HepG2 (cell line): Measurements from ENCODE around the gene IGF2BP1. TPM values are rescaled to one million over a fixed set of nuclear protein-coding genes. Genes with fewer than 3 reads are reported as not detected.
A peak's percentile ranks its signal among the peaks of the same experiment; 100 is the strongest.

Source experiments
- ATAC-seq: fragments of 200-7000 bp; cut with Tn5 transposase; 3 replicates; pipeline ENCODE4 v1.9.1; 2020; ENCODE audit warnings: mild to moderate bottlenecking, moderate library complexity
- BruUV-seq: library from RNA; stranded (reverse); fragments of 400-500 nt; replicated peaks from 2 replicates; lab custom pipeline; 2021; lab: Mats Ljungman, UMichigan
- CTCF ChIA-PET: fragments of 300-600 bp; formaldehyde crosslinking; extraction: SDS; loops from one replicate; lab custom pipeline; 2021; ENCODE audit warnings: low total read pairs, inconsistent platforms, low intra/inter-chr PET ratio; lab: Yijun Ruan, JAX
- POLR2A ChIA-PET: fragments of 350-600 bp; sonication (Branson Sonifier 250); formaldehyde crosslinking; loops from one replicate; lab custom pipeline; 2020; ENCODE audit warnings: antibody characterized with exemption, inconsistent platforms; lab: Yijun Ruan, JAX
- DNase-seq: peaks from one replicate; pipeline ENCODE4 v3.0.0-alpha.2; 2015; ENCODE audit warnings: low spot score
- FAIRE-seq: peaks from 3 replicates; lab custom pipeline; 2011; peaks lifted over from hg19 to GRCh38; lab: Jason Lieb, UNC
- H2AFZ ChIP-seq: one replicate; pipeline ENCODE4 v1.6.1; 2011; ENCODE audit warnings: low read length, inconsistent platforms
- H3K27ac ChIP-seq: fragments of 300-600 bp; 3 replicates; pipeline ENCODE4 v1.8.0; 2011; ENCODE audit warnings: mixed run types, mild to moderate bottlenecking, mixed read lengths, low read length, inconsistent platforms; ENCODE audit not compliant: insufficient read depth; ENCODE audit errors: extremely low read length
- H3K27me3 ChIP-seq, 2 experiments: fragments of 200-600 bp in 1 of 2; 2 replicates in 1 of 2; 3 replicates in 1 of 2; pipeline versions ENCODE4 v1.6.0 to v1.8.0; 2011; ENCODE audit warnings: low read length in 2 of 2, mild to moderate bottlenecking in 2 of 2, moderate library complexity in 2 of 2, inconsistent platforms in 1 of 2; ENCODE audit not compliant: insufficient read depth in 2 of 2, control insufficient read depth in 1 of 2
- H3K36me3 ChIP-seq, 2 experiments: fragments of 200-600 bp in 1 of 2; replicated peaks in 1 of 2; 2 replicates in 1 of 2; 3 replicates in 1 of 2; pipeline versions ENCODE4 v1.5.1 to v1.8.0; 2011; ENCODE audit warnings: low read length in 2 of 2, inconsistent platforms in 1 of 2; ENCODE audit not compliant: insufficient read depth in 2 of 2, control insufficient read depth in 1 of 2
- H3K4me1 ChIP-seq: 2 replicates; pipeline ENCODE4 v1.5.1; 2012; ENCODE audit warnings: low read length, inconsistent platforms; ENCODE audit not compliant: insufficient read depth
- H3K4me2 ChIP-seq: 2 replicates; pipeline ENCODE4 v1.6.0; 2011; ENCODE audit warnings: low read depth, low read length, inconsistent platforms
- H3K4me3 ChIP-seq, 3 experiments: fragments of 200-600 bp in 1 of 3; sonication (generic), shearing (Covaris generic) in 1 of 3; replicated peaks in 1 of 3; 2 replicates each; pipeline ENCODE4 v1.5.1; 2011 to 2016; ENCODE audit warnings: low read length in 3 of 3, inconsistent platforms in 2 of 3, low read depth in 2 of 3, mild to moderate bottlenecking in 2 of 3, control low read depth in 1 of 3, mixed read lengths in 1 of 3; ENCODE audit not compliant: insufficient read depth in 1 of 3
- H3K79me2 ChIP-seq: one replicate; pipeline ENCODE4 v1.6.1; 2011; ENCODE audit warnings: low read length, inconsistent platforms; ENCODE audit not compliant: insufficient read depth
- H3K9ac ChIP-seq: 2 replicates; pipeline ENCODE4 v1.6.0; 2011; ENCODE audit warnings: mild to moderate bottlenecking, low read depth, low read length, inconsistent platforms; ENCODE audit not compliant: insufficient read depth
- H3K9me3 ChIP-seq: 2 replicates; pipeline ENCODE4 v1.5.1; 2012; ENCODE audit warnings: mild to moderate bottlenecking, low read length
- H4K20me1 ChIP-seq: 2 replicates; pipeline ENCODE4 v1.6.0; 2011; ENCODE audit warnings: inconsistent platforms, mild to moderate bottlenecking, low read length, moderate library complexity; ENCODE audit not compliant: insufficient read depth
- HOXA9 ChIP-seq: sonication (generic); formaldehyde crosslinking; IDR thresholded peaks from 2 replicates; pipeline ENCODE4 v1.8.1; 2022; ENCODE audit warnings: missing genetic modification reagents, mild to moderate bottlenecking, moderate library complexity, borderline replicate concordance
- MIER2 ChIP-seq: IDR thresholded peaks from 2 replicates; pipeline ENCODE4 v1.6.1; 2016; ENCODE audit warnings: missing biosample characterization, missing genetic modification reagents
- MIXL1 ChIP-seq: IDR thresholded peaks from 2 replicates; pipeline ENCODE4 v1.6.1; 2016
- NCOA2 ChIP-seq: sonication (generic); formaldehyde crosslinking; IDR thresholded peaks from 2 replicates; pipeline ENCODE4 v1.8.0; 2022; ENCODE audit warnings: inconsistent platforms
- POLR2AphosphoS5 ChIP-seq: IDR thresholded peaks from 2 replicates; pipeline ENCODE4 v1.6.1; 2012; ENCODE audit warnings: low read depth, low read length
- SSRP1 ChIP-seq: IDR thresholded peaks from 2 replicates; pipeline ENCODE4 v1.6.1; 2016; ENCODE audit warnings: control low read depth
- ZBTB1 ChIP-seq: sonication (generic); formaldehyde crosslinking; IDR thresholded peaks from 2 replicates; pipeline ENCODE4 v1.4.0; 2020; ENCODE audit warnings: missing genetic modification reagents, borderline replicate concordance
- ZNF180 ChIP-seq: sonication (generic); formaldehyde crosslinking; IDR thresholded peaks from 2 replicates; pipeline ENCODE4 v1.4.0; 2020; ENCODE audit warnings: low read depth, missing genetic modification reagents, borderline replicate concordance
- ZNF3 ChIP-seq: IDR thresholded peaks from 2 replicates; pipeline ENCODE4 v1.7.0; 2017; ENCODE audit warnings: inconsistent platforms
- ZNF629 ChIP-seq: sonication (generic); formaldehyde crosslinking; conservative IDR thresholded peaks from 2 replicates; pipeline ENCODE4 v1.5.0; 2020; ENCODE audit warnings: missing genetic modification reagents
- WGBS: methylation state at CpG from one replicate; pipeline ENCODE4 v1.1.6; 2017; ENCODE audit warnings: low lambda C conversion rate; 5-methylcytosine and 5-hydroxymethylcytosine counted together
- in situ Hi-C: cut with HindIII; loops from 2 replicates; pipeline ENCODE4 v1.10.0; 2017; ENCODE audit warnings: low pct_unique_long_range_greater_than_20kb; ENCODE audit not compliant: extremely low pct_ligation_motif_present
- intact Hi-C: fragments of 100-400 bp; cut with micrococcal nuclease; formaldehyde crosslinking; loops from one replicate; pipeline ENCODE4 v1.10.0; 2022; ENCODE audit not compliant: unreplicated experiment
- polyA plus RNA-seq, 8 experiments: library from polyadenylated mRNA; depleted of rRNA in 3 of 8; stranded (reverse) in 7 of 8; unstranded in 1 of 8; fragments of >200 nt; fragmentation: Illumina TruSeq in 4 of 8; extraction: Trizol in 4 of 8; gene quantifications; 2 replicates each; pipeline versions ENCODE4 v1.2.1 to v1.2.3, GENCODE V29; 2011 to 2016; ENCODE audit warnings: low read depth in 4 of 8, missing spikeins in 1 of 8, mixed read lengths in 1 of 8; ENCODE audit not compliant: insufficient read depth in 1 of 8
- total RNA-seq, 5 experiments: library from RNA; depleted of rRNA; stranded (reverse); fragments of >200 nt; fragmentation: Illumina TruSeq; extraction: Trizol; gene quantifications; 2 replicates each; pipeline ENCODE4 v1.2.3, GENCODE V29; 2016; ENCODE audit warnings: low read depth in 1 of 5
- TF ChIP-seq, protein P1 (sequence below): sonication (generic); formaldehyde crosslinking; IDR thresholded peaks from 2 replicates; pipeline ENCODE4 v1.8.1; 2023; ENCODE audit warnings: mild to moderate bottlenecking, inconsistent platforms, moderate library complexity, missing genetic modification reagents, borderline replicate concordance
- TF ChIP-seq, protein P2 (sequence below): sonication (generic); formaldehyde crosslinking; IDR thresholded peaks from 2 replicates; pipeline ENCODE4 v1.4.0; 2020; ENCODE audit warnings: missing genetic modification reagents
- TF ChIP-seq, protein P3 (sequence below): sonication (generic); formaldehyde crosslinking; IDR thresholded peaks from 2 replicates; pipeline ENCODE4 v1.5.0; 2020; ENCODE audit warnings: mild to moderate bottlenecking, missing genetic modification reagents
- TF ChIP-seq, protein P4 (sequence below): sonication (generic); formaldehyde crosslinking; IDR thresholded peaks from 2 replicates; pipeline ENCODE4 v1.4.0; 2020; ENCODE audit warnings: missing genetic modification reagents, borderline replicate concordance

IGF2BP1 gene
- total and polyA plus RNA-seq, 2 of the 13 experiments (the other 11 are each of a cell fraction or from before 2014, with no cell fraction given) = 29.7 to 75.1 TPM

DNA sequence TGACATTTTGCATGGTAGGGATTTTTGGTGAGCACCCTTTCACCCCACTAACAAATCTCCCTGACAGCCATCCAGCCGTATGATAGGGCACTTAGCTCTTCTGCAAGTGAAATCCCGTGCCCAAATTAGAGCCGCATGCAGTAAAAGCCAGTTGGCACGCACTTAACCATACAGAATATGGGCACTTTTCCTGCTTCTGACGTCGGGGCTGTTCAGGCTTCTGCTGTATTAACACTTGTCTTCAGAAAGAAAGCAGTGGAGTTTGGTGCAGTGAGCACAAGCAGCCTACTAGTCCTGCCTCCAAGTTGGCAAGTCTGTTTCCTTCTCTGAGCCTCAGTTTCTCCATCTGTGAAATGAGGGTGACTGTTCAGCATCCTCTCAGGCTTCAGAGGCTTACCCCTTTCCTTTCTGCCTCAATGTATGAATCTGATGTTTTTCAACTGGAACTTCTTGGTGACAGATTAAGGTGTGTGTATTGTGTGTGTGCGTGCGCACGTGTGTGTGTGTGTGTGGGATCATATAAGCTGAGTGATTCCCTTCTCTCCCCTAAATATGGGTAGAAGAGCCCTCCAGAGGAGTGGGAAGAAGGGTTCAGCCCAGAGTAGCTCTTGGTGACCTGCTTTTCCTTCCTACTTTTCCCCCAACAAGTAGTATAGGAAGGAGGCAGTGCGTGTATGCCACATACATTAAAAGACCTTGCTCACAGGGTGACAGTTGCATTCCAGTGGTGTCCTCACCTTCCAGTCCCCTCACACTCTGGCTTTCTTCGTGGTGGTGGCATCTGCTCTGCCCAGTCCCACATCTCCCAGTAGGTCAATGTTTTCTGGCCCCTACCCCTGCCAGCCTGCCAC is 19.0 kb downstream of the IGF2BP1 start:
- Histone ChIP-seq H3K4me1 (peaks cover 92% of the 10 kb centered on the region), H3K36me3 (peaks cover 18 to 54% of the 10 kb centered on the region in 2 experiments), H3K27me3 (no peaks in the 10 kb centered on the region), H3K4me2 (no peak overlapping the region), H3K4me3 (no peak overlapping the region), H4K20me1 (peaks cover 26% of the 10 kb centered on the region), H3K79me2 (peaks cover 89% of the 10 kb centered on the region), H3K27ac (peak overlapping the region; percentile 34), H3K9me3 (no peaks in the 10 kb centered on the region), H3K9ac (no peak overlapping the region), H2AFZ (no peak overlapping the region)
- FAIRE-seq = no peak
- 85% methylated on average over 11 of the region's 11 CpGs for WGBS
- intact Hi-C loops = loop anchor here (1.0 kb wide), 1 partner anchor 9 kb away; no protein-coding TSS in a partner anchor
- no TSS peak for BruUV-seq
- POLR2A ChIA-PET = interaction anchor here (1.0 to 6.3 kb wide), 7 partner anchors 9 to 86 kb away, joined by 3 to 38 read pairs (median 4); partner anchors contain the start of genes IGF2BP1 and SNF8
- DNase-seq = no peak
- no peak; the same call in 2 of the 3 replicates for ATAC-seq
- CTCF ChIA-PET = interaction anchor here (0.5 kb wide), 1 partner anchor 78 kb away, joined by 4 read pairs; no protein-coding TSS in a partner anchor
- in situ Hi-C loops = no loop called here
- TF ChIP-seq MIXL1 (CRISPR knock-in tag) (no peak), ZNF629 (peak; percentile 30; the same call in 1 of the 2 replicates), ZNF180 (CRISPR knock-in tag) (no peak), ZNF3 (no peak), NCOA2 (CRISPR knock-in tag) (no peak), SSRP1 (CRISPR knock-in tag) (no peak), MIER2 (CRISPR knock-in tag) (no peak), ZBTB1 (CRISPR knock-in tag) (no peak), HOXA9 (CRISPR knock-in tag) (no peak), POLR2AphosphoS5 (0 out of 2 replicates have a peak, but pooled peaks have one; percentile 10)
- TF ChIP-seq, protein P1, sequence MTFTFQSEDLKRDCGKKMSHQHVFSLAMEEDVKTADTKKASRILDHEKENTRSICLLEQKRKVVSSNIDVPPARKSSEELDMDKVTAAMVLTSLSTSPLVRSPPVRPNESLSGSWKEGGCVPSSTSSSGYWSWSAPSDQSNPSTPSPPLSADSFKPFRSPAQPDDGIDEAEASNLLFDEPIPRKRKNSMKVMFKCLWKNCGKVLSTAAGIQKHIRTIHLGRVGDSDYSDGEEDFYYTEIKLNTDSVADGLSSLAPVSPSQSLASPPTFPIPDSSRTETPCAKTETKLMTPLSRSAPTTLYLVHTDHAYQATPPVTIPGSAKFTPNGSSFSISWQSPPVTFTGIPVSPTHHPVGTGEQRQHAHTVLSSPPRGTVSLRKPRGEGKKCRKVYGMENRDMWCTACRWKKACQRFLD (CRISPR knock-in tag) = no peak
- TF ChIP-seq, protein P2, sequence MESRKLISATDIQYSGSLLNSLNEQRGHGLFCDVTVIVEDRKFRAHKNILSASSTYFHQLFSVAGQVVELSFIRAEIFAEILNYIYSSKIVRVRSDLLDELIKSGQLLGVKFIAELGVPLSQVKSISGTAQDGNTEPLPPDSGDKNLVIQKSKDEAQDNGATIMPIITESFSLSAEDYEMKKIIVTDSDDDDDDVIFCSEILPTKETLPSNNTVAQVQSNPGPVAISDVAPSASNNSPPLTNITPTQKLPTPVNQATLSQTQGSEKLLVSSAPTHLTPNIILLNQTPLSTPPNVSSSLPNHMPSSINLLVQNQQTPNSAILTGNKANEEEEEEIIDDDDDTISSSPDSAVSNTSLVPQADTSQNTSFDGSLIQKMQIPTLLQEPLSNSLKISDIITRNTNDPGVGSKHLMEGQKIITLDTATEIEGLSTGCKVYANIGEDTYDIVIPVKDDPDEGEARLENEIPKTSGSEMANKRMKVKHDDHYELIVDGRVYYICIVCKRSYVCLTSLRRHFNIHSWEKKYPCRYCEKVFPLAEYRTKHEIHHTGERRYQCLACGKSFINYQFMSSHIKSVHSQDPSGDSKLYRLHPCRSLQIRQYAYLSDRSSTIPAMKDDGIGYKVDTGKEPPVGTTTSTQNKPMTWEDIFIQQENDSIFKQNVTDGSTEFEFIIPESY (CRISPR knock-in tag) = no peak; the same call in 1 of the 2 replicates
- TF ChIP-seq, protein P3, sequence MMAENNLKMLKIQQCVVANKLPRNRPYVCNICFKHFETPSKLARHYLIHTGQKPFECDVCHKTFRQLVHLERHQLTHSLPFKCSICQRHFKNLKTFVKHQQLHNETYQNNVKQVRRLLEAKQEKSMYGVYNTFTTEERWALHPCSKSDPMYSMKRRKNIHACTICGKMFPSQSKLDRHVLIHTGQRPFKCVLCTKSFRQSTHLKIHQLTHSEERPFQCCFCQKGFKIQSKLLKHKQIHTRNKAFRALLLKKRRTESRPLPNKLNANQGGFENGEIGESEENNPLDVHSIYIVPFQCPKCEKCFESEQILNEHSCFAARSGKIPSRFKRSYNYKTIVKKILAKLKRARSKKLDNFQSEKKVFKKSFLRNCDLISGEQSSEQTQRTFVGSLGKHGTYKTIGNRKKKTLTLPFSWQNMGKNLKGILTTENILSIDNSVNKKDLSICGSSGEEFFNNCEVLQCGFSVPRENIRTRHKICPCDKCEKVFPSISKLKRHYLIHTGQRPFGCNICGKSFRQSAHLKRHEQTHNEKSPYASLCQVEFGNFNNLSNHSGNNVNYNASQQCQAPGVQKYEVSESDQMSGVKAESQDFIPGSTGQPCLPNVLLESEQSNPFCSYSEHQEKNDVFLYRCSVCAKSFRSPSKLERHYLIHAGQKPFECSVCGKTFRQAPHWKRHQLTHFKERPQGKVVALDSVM (CRISPR knock-in tag) = no peak
- TF ChIP-seq, protein P4, sequence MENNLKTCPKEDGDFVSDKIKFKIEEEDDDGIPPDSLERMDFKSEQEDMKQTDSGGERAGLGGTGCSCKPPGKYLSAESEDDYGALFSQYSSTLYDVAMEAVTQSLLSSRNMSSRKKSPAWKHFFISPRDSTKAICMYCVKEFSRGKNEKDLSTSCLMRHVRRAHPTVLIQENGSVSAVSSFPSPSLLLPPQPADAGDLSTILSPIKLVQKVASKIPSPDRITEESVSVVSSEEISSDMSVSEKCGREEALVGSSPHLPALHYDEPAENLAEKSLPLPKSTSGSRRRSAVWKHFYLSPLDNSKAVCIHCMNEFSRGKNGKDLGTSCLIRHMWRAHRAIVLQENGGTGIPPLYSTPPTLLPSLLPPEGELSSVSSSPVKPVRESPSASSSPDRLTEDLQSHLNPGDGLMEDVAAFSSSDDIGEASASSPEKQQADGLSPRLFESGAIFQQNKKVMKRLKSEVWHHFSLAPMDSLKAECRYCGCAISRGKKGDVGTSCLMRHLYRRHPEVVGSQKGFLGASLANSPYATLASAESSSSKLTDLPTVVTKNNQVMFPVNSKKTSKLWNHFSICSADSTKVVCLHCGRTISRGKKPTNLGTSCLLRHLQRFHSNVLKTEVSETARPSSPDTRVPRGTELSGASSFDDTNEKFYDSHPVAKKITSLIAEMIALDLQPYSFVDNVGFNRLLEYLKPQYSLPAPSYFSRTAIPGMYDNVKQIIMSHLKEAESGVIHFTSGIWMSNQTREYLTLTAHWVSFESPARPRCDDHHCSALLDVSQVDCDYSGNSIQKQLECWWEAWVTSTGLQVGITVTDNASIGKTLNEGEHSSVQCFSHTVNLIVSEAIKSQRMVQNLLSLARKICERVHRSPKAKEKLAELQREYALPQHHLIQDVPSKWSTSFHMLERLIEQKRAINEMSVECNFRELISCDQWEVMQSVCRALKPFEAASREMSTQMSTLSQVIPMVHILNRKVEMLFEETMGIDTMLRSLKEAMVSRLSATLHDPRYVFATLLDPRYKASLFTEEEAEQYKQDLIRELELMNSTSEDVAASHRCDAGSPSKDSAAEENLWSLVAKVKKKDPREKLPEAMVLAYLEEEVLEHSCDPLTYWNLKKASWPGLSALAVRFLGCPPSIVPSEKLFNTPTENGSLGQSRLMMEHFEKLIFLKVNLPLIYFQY = no peak
